HG02870 (cell line): ENCODE data around the gene TXNRD1.
"Not testable (repeated sequence)": the region's sequence is repeated elsewhere in the genome, so short reads cannot be mapped to it uniquely, and the experiment has no call there.

Experiments used
- ATAC-seq: cut with Tn5 transposase; IDR thresholded peaks from one replicate; pipeline ENCODE4 v1.9.1; 2021; ENCODE audit warnings: mild to moderate bottlenecking, moderate library complexity; ENCODE audit not compliant: unreplicated experiment

The TXNRD1 gene

GRCh38 chr12:104394086-104394485 lies 178.5 kb downstream of the TXNRD1 start:
- not testable (repeated sequence) for ATAC-seq
